DND-41 (cell line): ENCODE results near the gene GPR42.

Experiments used
- EZH2 ChIP-seq: IDR thresholded peaks from 3 replicates; pipeline ENCODE4 v1.6.1; 2012; ENCODE audit warnings: borderline replicate concordance, low read depth, mild to moderate bottlenecking, moderate library complexity, low read length, inconsistent platforms; ENCODE audit not compliant: severe bottlenecking
- TF ChIP-seq, protein P1 (sequence below): IDR thresholded peaks from 2 replicates; pipeline ENCODE4 v1.5.1; 2012; ENCODE audit warnings: borderline replicate concordance, low read length, moderate library complexity, mild to moderate bottlenecking; ENCODE audit not compliant: poor library complexity, severe bottlenecking; ENCODE audit errors: extremely low read depth

DNA sequence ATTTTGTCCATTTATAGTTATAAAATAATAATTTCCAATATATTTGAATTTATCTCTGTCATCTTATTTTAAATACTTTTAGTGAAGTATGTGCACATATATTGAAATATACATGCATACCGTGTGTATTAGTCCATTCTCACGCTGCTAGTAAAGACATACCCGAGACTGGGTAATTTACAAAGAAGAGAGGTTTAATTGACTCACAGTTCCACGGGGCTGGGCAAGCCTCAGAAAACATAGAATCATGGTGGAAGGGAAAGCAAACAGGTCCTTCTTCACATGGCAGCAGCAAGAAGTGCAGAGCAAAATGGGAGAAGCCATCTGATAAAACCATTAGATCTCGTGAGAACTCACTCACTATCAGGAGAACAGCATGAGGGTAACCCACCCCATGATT lies 39.6 kb downstream of the GPR42 start:
- TF ChIP-seq, protein P1, sequence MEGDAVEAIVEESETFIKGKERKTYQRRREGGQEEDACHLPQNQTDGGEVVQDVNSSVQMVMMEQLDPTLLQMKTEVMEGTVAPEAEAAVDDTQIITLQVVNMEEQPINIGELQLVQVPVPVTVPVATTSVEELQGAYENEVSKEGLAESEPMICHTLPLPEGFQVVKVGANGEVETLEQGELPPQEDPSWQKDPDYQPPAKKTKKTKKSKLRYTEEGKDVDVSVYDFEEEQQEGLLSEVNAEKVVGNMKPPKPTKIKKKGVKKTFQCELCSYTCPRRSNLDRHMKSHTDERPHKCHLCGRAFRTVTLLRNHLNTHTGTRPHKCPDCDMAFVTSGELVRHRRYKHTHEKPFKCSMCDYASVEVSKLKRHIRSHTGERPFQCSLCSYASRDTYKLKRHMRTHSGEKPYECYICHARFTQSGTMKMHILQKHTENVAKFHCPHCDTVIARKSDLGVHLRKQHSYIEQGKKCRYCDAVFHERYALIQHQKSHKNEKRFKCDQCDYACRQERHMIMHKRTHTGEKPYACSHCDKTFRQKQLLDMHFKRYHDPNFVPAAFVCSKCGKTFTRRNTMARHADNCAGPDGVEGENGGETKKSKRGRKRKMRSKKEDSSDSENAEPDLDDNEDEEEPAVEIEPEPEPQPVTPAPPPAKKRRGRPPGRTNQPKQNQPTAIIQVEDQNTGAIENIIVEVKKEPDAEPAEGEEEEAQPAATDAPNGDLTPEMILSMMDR, result no peak
- no peak for TF ChIP-seq EZH2
